PC-9 (cell line): Measurements from ENCODE around the gene CASKIN1. TPM values are rescaled to one million over a fixed set of nuclear protein-coding genes. Genes with fewer than 3 reads are reported as not detected.

ENCODE experiments used
- BruUV-seq: library from RNA; stranded (reverse); fragments of 400-500 nt; replicated peaks from 2 replicates; lab custom pipeline; 2021; lab: Mats Ljungman, UMichigan
- CTCF ChIA-PET: fragments of 300-600 bp; sonication (Branson Sonifier 250); formaldehyde crosslinking; loops from one replicate; lab custom pipeline; 2022; ENCODE audit warnings: antibody characterized with exemption; lab: Charles Lee
- POLR2A ChIA-PET: fragments of 300-600 bp; sonication (Branson Sonifier 250); formaldehyde crosslinking; loops from one replicate; lab custom pipeline; 2022; ENCODE audit warnings: antibody characterized with exemption; ENCODE audit not compliant: unreplicated experiment; lab: Charles Lee
- DNase-seq, 2 experiments: peaks; one replicate each; pipeline versions ENCODE4 v3.0.0 to v3.0.0-alpha.2; 2015 to 2022; ENCODE audit warnings: mixed read lengths in 1 of 2
- H2AFZ ChIP-seq: fragments of 200-600 bp; sonication (generic); 2 replicates; pipeline ENCODE4 v1.8.1; 2017; ENCODE audit warnings: antibody characterized with exemption
- H3F3A ChIP-seq: fragments of 200-600 bp; sonication (generic); 2 replicates; pipeline ENCODE4 v1.8.1; 2017; ENCODE audit warnings: antibody characterized with exemption, mild to moderate bottlenecking, low read depth; ENCODE audit not compliant: insufficient read depth
- H3K27ac ChIP-seq: fragments of 200-600 bp; sonication (generic); 2 replicates; pipeline ENCODE4 v1.6.1; 2016; ENCODE audit warnings: mixed run types
- H3K27me3 ChIP-seq: fragments of 200-600 bp; sonication (generic); 2 replicates; pipeline ENCODE4 v1.6.1; 2016; ENCODE audit warnings: low read depth, mixed run types; ENCODE audit not compliant: insufficient read depth
- H3K36me3 ChIP-seq: fragments of 200-600 bp; sonication (generic); 2 replicates; pipeline ENCODE4 v1.6.1; 2016; ENCODE audit warnings: low read depth, mixed run types
- H3K4me1 ChIP-seq: fragments of 200-600 bp; sonication (generic); replicated peaks from 2 replicates; pipeline ENCODE4 v1.6.1; 2016; ENCODE audit warnings: mixed run types; ENCODE audit not compliant: insufficient read depth
- H3K4me2 ChIP-seq: fragments of 200-600 bp; sonication (generic); 2 replicates; pipeline ENCODE4 v1.6.1; 2017; ENCODE audit warnings: mixed run types
- H3K4me3 ChIP-seq: fragments of 200-600 bp; sonication (generic); 2 replicates; pipeline ENCODE4 v1.6.1; 2016; ENCODE audit warnings: mixed run types
- H3K79me2 ChIP-seq: fragments of 200-600 bp; sonication (generic); 2 replicates; pipeline ENCODE4 v1.6.1; 2017; ENCODE audit warnings: low read depth, mixed run types
- H3K9me2 ChIP-seq: fragments of 200-600 bp; sonication (generic); 2 replicates; pipeline ENCODE4 v1.8.1; 2017; ENCODE audit warnings: mild to moderate bottlenecking; ENCODE audit not compliant: insufficient read depth
- H3K9me3 ChIP-seq: fragments of 200-600 bp; sonication (generic); 2 replicates; pipeline ENCODE4 v1.8.1; 2016; ENCODE audit warnings: low read depth; ENCODE audit not compliant: insufficient read depth
- H4K20me1 ChIP-seq: fragments of 200-600 bp; sonication (generic); 2 replicates; pipeline ENCODE4 v1.8.1; 2017; ENCODE audit not compliant: insufficient read depth
- EZH2 ChIP-seq: fragments of 200-600 bp; sonication (generic); IDR thresholded peaks from 2 replicates; pipeline ENCODE4 v1.8.0; 2017; ENCODE audit warnings: antibody characterized with exemption, low read depth
- intact Hi-C: fragments of 100-400 bp; cut with micrococcal nuclease; formaldehyde crosslinking; loops from one replicate; pipeline ENCODE4 v1.10.0; 2022; ENCODE audit not compliant: unreplicated experiment
- total RNA-seq: library from RNA; stranded (reverse); gene quantifications from 2 replicates; pipeline ENCODE4 v1.2.3, GENCODE V29; 2021
- TF ChIP-seq, protein P1 (sequence below): fragments of 200-600 bp; sonication (generic); conservative IDR thresholded peaks from 2 replicates; pipeline ENCODE4 v1.6.1; 2017; ENCODE audit warnings: mixed run types, antibody characterized with exemption, mild to moderate bottlenecking, moderate library complexity

CASKIN1 gene
- total RNA-seq, 1 experiment from 2014 or later, result 2.1 TPM

DNA sequence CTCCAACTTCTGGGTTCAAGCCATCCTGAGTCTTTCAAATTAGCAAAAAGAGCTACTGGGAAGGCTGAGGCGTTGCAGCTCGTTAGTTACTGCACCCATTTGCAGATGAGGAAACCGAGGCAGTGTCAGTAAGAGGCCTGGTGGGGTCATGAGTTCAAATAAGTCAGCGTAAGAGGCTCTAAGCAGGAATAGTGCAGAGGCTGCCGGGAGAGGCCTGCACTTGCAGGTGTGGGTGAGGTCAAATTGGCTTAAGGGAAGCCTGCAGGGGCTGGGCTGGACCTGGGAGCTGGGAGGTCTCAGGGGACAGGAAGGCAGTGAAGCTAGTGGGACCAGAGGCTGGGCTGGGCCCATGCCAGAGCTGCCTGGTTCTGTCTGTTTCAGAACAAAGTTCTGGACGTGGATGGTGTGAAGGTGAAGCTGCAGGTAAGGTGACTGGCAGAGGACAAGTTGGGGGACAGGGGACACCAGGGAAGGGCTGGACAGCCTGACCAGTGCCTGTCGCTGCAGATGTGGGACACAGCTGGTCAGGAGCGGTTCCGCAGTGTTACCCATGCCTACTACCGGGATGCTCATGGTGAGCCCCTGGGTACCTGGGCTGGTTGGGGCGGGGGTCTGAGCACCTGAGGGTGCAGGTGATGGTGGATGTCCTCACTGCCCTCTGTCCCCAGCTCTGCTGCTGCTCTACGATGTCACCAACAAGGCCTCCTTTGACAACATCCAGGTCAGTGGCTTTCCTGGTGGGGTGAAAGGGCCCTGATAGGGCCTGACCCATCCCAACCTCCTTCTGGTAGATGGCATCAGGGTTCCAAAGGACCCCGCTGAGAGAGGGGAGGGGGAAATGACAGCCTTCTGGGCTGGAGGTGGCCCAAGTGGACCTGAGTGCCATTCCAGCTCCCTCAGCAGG, 45.0 kb downstream of the CASKIN1 start:
- peaks cover 29% of the 10 kb centered on the region for H3K36me3 ChIP-seq
- H3K79me2 ChIP-seq, result peaks cover 53% of the 10 kb centered on the region
- peak overlapping the region; percentile 82 for H3K4me2 ChIP-seq
- intact Hi-C loops, result loop anchor here (5.0 kb wide), 1 partner anchor 369 kb away; the partner anchor contains the start of genes NUBP2 and SPSB3
- TF ChIP-seq EZH2, result no peak
- TF ChIP-seq, protein P1, sequence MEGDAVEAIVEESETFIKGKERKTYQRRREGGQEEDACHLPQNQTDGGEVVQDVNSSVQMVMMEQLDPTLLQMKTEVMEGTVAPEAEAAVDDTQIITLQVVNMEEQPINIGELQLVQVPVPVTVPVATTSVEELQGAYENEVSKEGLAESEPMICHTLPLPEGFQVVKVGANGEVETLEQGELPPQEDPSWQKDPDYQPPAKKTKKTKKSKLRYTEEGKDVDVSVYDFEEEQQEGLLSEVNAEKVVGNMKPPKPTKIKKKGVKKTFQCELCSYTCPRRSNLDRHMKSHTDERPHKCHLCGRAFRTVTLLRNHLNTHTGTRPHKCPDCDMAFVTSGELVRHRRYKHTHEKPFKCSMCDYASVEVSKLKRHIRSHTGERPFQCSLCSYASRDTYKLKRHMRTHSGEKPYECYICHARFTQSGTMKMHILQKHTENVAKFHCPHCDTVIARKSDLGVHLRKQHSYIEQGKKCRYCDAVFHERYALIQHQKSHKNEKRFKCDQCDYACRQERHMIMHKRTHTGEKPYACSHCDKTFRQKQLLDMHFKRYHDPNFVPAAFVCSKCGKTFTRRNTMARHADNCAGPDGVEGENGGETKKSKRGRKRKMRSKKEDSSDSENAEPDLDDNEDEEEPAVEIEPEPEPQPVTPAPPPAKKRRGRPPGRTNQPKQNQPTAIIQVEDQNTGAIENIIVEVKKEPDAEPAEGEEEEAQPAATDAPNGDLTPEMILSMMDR, result no peak
- peak overlapping the region; percentile 99; the same call in 1 of the 2 replicates for H3K4me3 ChIP-seq
- CTCF ChIA-PET, result interaction anchor here (0.7 kb wide), 1 partner anchor 100 kb away, joined by 5 read pairs; the partner anchor contains the start of gene ECI1
- H3K9me2 ChIP-seq, result no peaks in the 10 kb centered on the region
- H3K9me3 ChIP-seq, result no peaks in the 10 kb centered on the region
- H2AFZ ChIP-seq, result no peak overlapping the region
- no peak for DNase-seq
- peaks cover 34% of the 10 kb centered on the region for H3K4me1 ChIP-seq
- H3F3A ChIP-seq, result peaks cover 65% of the 10 kb centered on the region
- H3K27ac ChIP-seq, result peak overlapping the region; percentile 73
- peaks cover 49% of the 10 kb centered on the region for H4K20me1 ChIP-seq
- BruUV-seq, result no TSS peak
- POLR2A ChIA-PET, result interaction anchor here (0.7 to 0.8 kb wide), 2 partner anchors 122 to 406 kb away, joined by 5 to 7 read pairs; no protein-coding TSS in a partner anchor
- H3K27me3 ChIP-seq, result no peaks in the 10 kb centered on the region

DNA sequence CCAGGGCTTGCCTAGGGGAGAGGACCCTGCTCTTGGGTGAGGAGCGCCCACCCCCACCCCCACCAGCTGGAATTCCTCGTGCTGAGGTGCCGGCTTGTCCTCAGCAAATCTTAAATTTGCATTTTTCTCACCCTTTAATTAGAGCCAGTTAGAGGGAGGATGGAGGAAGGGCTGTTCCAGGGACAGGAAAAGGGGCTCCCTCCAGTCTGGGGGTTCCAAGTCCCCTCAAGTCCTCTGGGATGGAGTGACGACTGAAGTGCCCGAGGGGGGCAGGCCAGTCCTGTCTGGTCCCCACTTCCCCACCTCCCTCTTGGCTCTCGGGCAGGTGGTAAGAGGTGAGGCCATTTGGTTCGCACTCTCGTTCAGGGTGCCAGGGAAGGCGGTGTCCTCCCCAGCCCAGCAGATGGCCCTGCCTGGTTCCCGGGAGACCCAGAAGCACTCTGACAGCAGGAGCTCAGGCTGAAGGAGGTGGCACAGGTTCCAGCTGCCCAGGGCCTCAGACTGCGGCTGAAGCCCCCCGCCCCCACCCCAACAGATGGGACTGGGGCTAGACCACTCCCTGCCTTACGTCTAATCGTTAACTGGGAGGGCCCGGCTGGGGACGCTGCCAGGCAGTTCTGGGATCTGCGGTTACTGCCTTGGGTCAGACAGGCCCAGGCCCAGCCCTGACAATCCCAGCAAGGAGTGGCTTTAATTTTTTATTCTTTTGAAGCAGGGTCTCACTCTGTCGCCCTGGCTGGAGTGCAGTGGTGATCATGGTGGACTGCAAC, 45.8 kb downstream of the CASKIN1 start:
- H3K4me1 ChIP-seq, result peaks cover 34% of the 10 kb centered on the region
- TF ChIP-seq EZH2, result no peak
- TF ChIP-seq, protein P1, result no peak
- H3K27me3 ChIP-seq, result no peaks in the 10 kb centered on the region
- peaks cover 29% of the 10 kb centered on the region for H3K36me3 ChIP-seq
- H3K79me2 ChIP-seq, result peaks cover 47% of the 10 kb centered on the region
- H3K4me3 ChIP-seq, result peak overlapping the region; percentile 99; the same call in 1 of the 2 replicates
- H3F3A ChIP-seq, result peaks cover 65% of the 10 kb centered on the region
- no peaks in the 10 kb centered on the region for H3K9me3 ChIP-seq
- peak; percentile 41 to 49 for DNase-seq
- H3K27ac ChIP-seq, result peak overlapping the region; percentile 18; the same call in 1 of the 2 replicates
- intact Hi-C loops, result loop anchor here (5.0 kb wide), 1 partner anchor 368 kb away; the partner anchor contains the start of genes NUBP2 and SPSB3
- CTCF ChIA-PET, result interaction anchor here (0.7 kb wide), 1 partner anchor 101 kb away, joined by 5 read pairs; the partner anchor contains the start of gene ECI1
- no TSS peak for BruUV-seq
- peak overlapping the region; percentile 82 for H3K4me2 ChIP-seq
- H4K20me1 ChIP-seq, result peaks cover 45% of the 10 kb centered on the region
- POLR2A ChIA-PET, result interaction anchor here (0.7 to 0.8 kb wide), 2 partner anchors 121 to 405 kb away, joined by 5 to 7 read pairs; no protein-coding TSS in a partner anchor
- H2AFZ ChIP-seq, result no peak overlapping the region
- no peaks in the 10 kb centered on the region for H3K9me2 ChIP-seq
